HG02678 (cell line): ENCODE data around the gene SLC24A2.
"Not testable (repeated sequence)": the region's sequence is repeated elsewhere in the genome, so short reads cannot be mapped to it uniquely, and the experiment has no call there.

Experiments
- ATAC-seq: cut with Tn5 transposase; IDR thresholded peaks from one replicate; pipeline ENCODE4 v1.9.1; 2021; ENCODE audit warnings: mild to moderate bottlenecking, moderate library complexity; ENCODE audit not compliant: unreplicated experiment

Gene SLC24A2

GRCh38 chr9:19788614-19789271 is at the start of gene SLC24A2:
Gene SLC24A2 (minus strand): TSS chr9:19789037.
- ATAC-seq, result no peak

GRCh38 chr9:19833331-19833730 is 44.5 kb upstream of the SLC24A2 start:
- ATAC-seq, result not testable (repeated sequence)

- no peak for ATAC-seq
Measured at GRCh38 chr9:19830796-19831195, 42.0 kb upstream of the SLC24A2 start.

GRCh38 chr9:19828576-19829109 is 39.8 kb upstream of the SLC24A2 start:
- ATAC-seq, result no peak

DNA sequence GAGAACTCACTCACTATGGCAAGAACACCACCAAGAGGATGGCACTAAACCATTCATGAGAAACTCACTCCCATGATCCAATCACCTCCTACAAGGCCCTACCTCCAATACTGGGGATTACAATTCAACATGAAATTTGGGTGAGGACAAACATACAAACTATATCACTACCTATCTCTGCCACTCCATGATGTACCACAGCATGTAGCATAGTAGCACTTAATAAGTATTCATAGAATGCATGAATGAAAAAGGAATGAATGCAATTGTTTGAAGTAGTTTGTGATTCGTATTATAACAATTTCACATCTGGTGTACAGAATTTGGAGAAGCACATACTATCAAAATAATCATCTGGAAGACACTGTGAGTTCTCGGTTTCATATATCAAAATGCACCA is 27.9 kb upstream of the SLC24A2 start:
- ATAC-seq, result no peak

GRCh38 chr9:19812194-19812593 is 23.4 kb upstream of the SLC24A2 start:
- no peak for ATAC-seq

DNA sequence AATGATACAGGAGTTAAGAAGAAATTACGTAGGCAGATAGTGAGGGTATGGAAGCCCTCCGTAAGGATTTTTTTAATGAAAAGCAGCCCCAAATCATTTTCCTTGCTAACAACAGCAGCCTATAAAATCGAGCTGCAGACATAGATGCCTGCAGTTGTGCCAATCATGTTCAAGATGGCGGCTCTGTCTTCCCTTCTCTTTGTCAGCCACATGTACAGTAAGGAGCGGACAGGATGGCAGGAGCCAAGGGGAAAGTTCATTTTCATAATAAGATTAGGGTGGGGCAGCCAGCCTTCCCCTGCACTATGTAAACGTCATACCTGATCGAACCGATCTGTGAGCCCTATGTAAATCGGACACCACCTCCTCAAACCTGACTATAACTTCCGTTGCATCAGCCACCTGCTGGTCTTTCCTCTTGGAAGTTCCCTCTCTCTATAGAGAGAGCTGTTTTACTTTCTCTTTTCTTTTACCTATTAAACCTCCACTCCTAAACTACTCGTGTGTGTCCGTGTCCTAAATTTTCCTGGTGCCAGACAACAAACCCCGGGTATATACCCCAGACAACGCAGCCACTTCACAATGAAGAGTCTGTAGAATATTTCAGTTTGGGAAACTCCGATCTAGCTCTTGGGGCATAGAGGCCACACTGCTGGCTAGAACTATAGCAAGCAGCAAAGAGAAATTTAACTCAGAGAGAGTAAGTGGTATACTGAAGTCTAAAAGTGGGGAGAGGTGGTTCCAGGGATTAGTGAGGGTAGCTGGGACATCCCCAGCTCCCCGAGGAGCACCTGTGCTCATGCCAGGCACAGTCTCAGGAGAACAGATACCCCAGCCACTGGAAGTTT is 20.8 kb upstream of the SLC24A2 start:
- no peak for ATAC-seq

DNA sequence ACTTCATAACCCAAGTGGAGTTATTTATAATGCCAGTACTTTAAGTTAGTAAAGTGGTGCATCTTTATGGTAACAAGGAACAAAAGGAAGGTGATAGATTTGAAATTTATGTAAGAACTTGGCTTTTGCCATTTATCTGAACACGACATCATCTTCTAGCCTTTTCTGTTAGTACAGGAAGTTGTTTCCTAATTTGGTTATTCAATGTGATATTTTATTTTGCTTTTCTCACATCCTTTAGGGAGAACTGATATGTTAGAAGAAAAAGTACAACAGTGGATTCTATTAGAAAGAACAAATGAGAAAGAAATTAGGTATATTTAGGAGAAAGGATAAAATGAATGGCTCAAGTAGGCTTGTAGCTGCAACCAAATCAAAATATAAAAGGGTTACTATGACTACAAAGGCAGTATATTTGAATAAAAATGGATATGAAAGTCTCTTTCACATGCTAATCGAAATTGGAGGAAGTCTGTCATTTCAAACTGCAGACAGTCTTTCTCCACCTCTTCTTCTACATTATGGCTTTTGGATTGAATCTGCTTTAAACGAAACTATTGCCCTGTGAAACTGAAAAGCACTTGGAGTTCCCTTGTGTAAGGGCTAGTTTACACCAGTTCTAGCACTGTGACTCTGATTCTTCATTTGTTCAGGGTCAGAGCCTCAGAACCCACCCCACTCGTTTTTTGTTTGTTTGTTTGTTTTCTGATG is 18.5 kb upstream of the SLC24A2 start:
- no peak for ATAC-seq

GRCh38 chr9:19804431-19804830 is 15.6 kb upstream of the SLC24A2 start:
- no peak for ATAC-seq

DNA sequence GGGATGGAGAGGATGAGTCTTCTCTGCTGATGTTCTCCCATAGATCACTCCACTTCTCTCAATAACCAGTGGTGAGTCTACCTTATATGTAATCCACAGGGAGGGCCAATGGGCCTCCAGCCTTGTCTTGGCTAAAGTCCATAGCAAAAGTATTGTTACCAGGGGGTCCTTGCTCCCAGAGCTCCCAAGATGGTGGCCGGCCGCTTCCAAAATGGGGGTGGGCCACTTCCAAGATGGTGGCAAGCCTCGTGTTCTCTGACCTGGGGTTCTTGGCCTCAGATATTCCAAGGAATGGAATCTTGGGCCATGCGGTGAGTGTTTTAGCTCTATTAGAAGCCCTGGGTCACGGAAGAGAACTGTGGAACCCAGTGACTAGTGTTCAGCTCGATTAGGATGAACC is 12.0 kb upstream of the SLC24A2 start:
- ATAC-seq, result no peak

GRCh38 chr9:19799784-19800183 is 10.9 kb upstream of the SLC24A2 start:
- no peak for ATAC-seq

GRCh38 chr9:19788152-19788551 is 685 bp downstream of the SLC24A2 start:
- no peak for ATAC-seq

GRCh38 chr9:19787672-19788071 is 1.2 kb downstream of the SLC24A2 start:
- ATAC-seq, result no peak

DNA sequence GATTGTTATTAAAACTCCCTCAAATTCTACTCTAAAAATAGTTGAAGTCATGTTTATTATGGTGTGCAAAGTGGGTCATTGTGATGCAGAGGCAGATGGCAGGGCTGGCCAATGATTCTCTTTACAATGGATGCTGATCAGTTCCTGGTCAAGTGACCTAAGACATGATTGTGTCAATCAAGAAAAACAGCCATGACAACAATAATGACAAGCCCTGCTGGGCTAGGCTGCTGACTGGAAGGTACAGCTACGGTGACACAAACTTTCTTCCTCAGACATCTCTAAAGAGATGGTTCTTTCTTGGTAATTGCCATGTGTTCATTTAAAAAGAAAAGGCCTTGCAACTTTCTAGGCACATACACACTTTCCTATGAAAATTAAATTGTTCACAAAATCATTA is 3.6 kb downstream of the SLC24A2 start:
- ATAC-seq, result no peak

DNA sequence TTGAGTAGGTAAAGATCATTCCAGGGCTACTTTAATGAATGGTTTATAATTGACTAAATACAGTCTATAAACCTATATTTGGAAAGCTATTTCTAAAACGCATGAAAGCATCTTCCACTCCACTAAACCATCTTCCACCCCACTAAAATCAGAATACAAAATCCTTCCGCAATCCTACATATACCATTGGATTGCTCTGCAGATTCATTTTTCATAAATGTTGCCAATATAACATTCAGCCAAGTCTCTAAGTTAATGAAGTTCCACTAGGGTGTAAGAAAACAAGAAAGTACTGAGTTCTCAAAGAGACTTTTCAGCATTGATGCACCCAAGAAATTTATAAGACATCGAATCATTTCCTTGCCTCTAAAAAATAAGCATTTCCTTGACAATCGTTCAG is 4.7 kb downstream of the SLC24A2 start:
- ATAC-seq, result no peak

GRCh38 chr9:19783500-19783899 is 5.3 kb downstream of the SLC24A2 start:
- no peak for ATAC-seq

- ATAC-seq, result no peak
Measured at GRCh38 chr9:19782005-19782404, 6.8 kb downstream of the SLC24A2 start.

DNA sequence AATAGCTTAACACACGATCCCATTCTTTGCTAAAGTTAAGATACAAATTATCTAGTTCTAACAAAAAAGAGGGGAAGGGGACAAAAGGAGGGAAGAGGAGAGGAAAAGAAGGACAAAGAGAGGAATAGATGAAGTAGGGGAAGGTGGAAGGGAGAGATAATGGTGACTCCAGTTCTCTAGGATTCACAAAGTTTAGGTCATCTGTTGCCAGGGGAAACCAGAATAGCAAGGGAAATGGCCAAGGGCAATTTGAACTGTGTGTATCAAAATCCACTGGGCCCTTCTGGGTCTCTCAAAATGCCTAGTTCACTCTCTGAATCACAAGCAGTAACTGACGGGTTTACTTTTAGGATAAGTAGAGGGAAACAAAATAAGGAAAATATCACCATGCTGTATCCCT is 7.6 kb downstream of the SLC24A2 start:
- no peak for ATAC-seq

- no peak for ATAC-seq
Measured at GRCh38 chr9:19771446-19771845, 17.4 kb downstream of the SLC24A2 start.

- ATAC-seq, result no peak
Measured at GRCh38 chr9:19770973-19771372, 17.9 kb downstream of the SLC24A2 start.

DNA sequence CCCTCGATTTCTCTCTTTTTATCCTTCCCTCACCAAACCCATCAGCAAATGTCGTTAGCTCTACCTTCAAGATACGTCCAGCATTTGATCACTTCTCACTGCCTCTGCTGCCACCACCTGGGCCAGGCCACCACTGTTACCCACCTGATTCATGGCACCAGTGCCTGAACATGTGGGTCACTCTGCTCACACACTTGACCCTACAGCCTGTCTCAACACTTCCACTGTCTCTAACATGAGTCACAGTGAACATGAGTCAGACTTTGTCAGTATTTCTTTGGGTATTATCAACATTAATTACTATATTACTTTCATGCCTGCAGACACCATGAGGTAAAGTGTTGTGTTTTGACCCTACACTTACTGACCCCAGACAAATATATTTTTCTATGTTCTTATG is 19.6 kb downstream of the SLC24A2 start:
- no peak for ATAC-seq

- no peak for ATAC-seq
Measured at GRCh38 chr9:19768798-19769197, 20.0 kb downstream of the SLC24A2 start.
